Liver (tissue), 9 donors: ENCODE measurements around the gene CYP2A13. TPM values are rescaled to one million over a fixed set of nuclear protein-coding genes. Genes with fewer than 3 reads are reported as not detected.
"Not testable (repeated sequence)": the region's sequence is repeated elsewhere in the genome, so short reads cannot be mapped to it uniquely, and the experiment has no call there.

Experiments used
- DNase-seq: peaks from one replicate; pipeline ENCODE4 v3.0.0-alpha.2; 2017; ENCODE audit warnings: low spot score
- H3K27ac ChIP-seq, 2 donors: one replicate each; pipeline ENCODE4 v1.7.0; 2013; ENCODE audit warnings: inconsistent platforms in 2 of 2, low read length in 2 of 2, control low read depth in 1 of 2, low read depth in 1 of 2, mild to moderate bottlenecking in 1 of 2
- H3K27me3 ChIP-seq, 4 donors: one replicate each; pipeline versions ENCODE4 v1.6.1 to v1.7.0; 2013; ENCODE audit warnings: low read length in 3 of 4, inconsistent platforms in 1 of 4, mild to moderate bottlenecking in 1 of 4, moderate library complexity in 1 of 4; ENCODE audit not compliant: control insufficient read depth in 4 of 4, insufficient read depth in 4 of 4
- H3K36me3 ChIP-seq, 4 donors: one replicate each; pipeline versions ENCODE4 v1.6.1 to v1.7.0; 2013; ENCODE audit warnings: low read length in 3 of 4, mild to moderate bottlenecking in 3 of 4, low read depth in 1 of 4, moderate library complexity in 1 of 4; ENCODE audit not compliant: control insufficient read depth in 4 of 4, insufficient read depth in 3 of 4
- H3K4me1 ChIP-seq, 4 donors: one replicate each; pipeline versions ENCODE4 v1.6.1 to v1.7.0; 2013; ENCODE audit warnings: low read length in 3 of 4, mild to moderate bottlenecking in 3 of 4, moderate library complexity in 1 of 4; ENCODE audit not compliant: control insufficient read depth in 4 of 4, insufficient read depth in 4 of 4
- H3K4me3 ChIP-seq, 3 donors: one replicate each; pipeline versions ENCODE4 v1.6.1 to v1.7.0; 2013; ENCODE audit warnings: low read length in 3 of 3, control low read depth in 1 of 3, low read depth in 1 of 3, mild to moderate bottlenecking in 1 of 3
- H3K9ac ChIP-seq, 2 donors: one replicate each; pipeline ENCODE4 v1.7.0; 2013; ENCODE audit warnings: low read length in 2 of 2, mild to moderate bottlenecking in 2 of 2, moderate library complexity in 2 of 2, control low read depth in 1 of 2, low read depth in 1 of 2
- H3K9me3 ChIP-seq, 4 donors: one replicate each; pipeline versions ENCODE4 v1.6.1 to v1.7.0; 2013; ENCODE audit warnings: low read length in 3 of 4; ENCODE audit not compliant: control insufficient read depth in 4 of 4
- ATF3 ChIP-seq: IDR thresholded peaks from 2 replicates; pipeline ENCODE4 v1.6.1; 2016; ENCODE audit warnings: antibody characterized with exemption
- CTCF ChIP-seq: fragments of 150-350 bp; IDR thresholded peaks from 2 replicates; pipeline ENCODE4 v1.5.1; 2017; ENCODE audit warnings: improper control_type of control experiment, low read depth, low read length; ENCODE audit not compliant: missing input control
- FOXA2 ChIP-seq: IDR thresholded peaks from 2 replicates; pipeline ENCODE4 v1.6.1; 2016; ENCODE audit warnings: antibody characterized with exemption
- HNF4A ChIP-seq, 2 donors: conservative IDR thresholded peaks; 2 replicates each; pipeline ENCODE4 v1.6.1; 2016; ENCODE audit warnings: antibody characterized with exemption in 2 of 2, mild to moderate bottlenecking in 2 of 2
- HNF4G ChIP-seq: IDR thresholded peaks from 2 replicates; pipeline ENCODE4 v1.6.1; 2016; ENCODE audit warnings: antibody characterized with exemption
- NR2F2 ChIP-seq: IDR thresholded peaks from 2 replicates; pipeline ENCODE4 v1.6.1; 2016; ENCODE audit warnings: antibody characterized with exemption
- RAD21 ChIP-seq, 2 donors: IDR thresholded peaks; 2 replicates each; pipeline ENCODE4 v1.6.1; 2016; ENCODE audit warnings: antibody characterized with exemption in 2 of 2, mild to moderate bottlenecking in 2 of 2
- REST ChIP-seq: IDR thresholded peaks from 2 replicates; pipeline ENCODE4 v1.6.1; 2016; ENCODE audit warnings: antibody characterized with exemption, mild to moderate bottlenecking
- SP1 ChIP-seq: IDR thresholded peaks from 2 replicates; pipeline ENCODE4 v1.6.1; 2018; ENCODE audit warnings: antibody characterized with exemption, mild to moderate bottlenecking
- TAF1 ChIP-seq: conservative IDR thresholded peaks from 2 replicates; pipeline ENCODE4 v1.6.1; 2016; ENCODE audit warnings: antibody characterized with exemption, mild to moderate bottlenecking
- YY1 ChIP-seq: IDR thresholded peaks from 2 replicates; pipeline ENCODE4 v1.6.1; 2016; ENCODE audit warnings: antibody characterized with exemption, mild to moderate bottlenecking
- WGBS: extraction: QIAGEN DNeasy Blood & Tissue Kit; methylation state at CpG from one replicate; pipeline ENCODE4 v1.1.7; 2013; 5-methylcytosine and 5-hydroxymethylcytosine counted together
- polyA plus RNA-seq, 2 donors: library from polyadenylated mRNA; stranded (reverse) in 1 of 2; unstranded in 1 of 2; fragments of 200-250 nt in 1 of 2; fragments of >200 nt in 1 of 2; fragmentation: Nextera tagmentation in 1 of 2; extraction: Ambion mirVana in 1 of 2; gene quantifications; one replicate each; pipeline versions ENCODE4 v1.2.1 to v1.2.3, GENCODE V29; 2013 to 2015
- total RNA-seq, 2 donors: library from RNA; depleted of rRNA; stranded (reverse); fragments of >200 nt; gene quantifications; one replicate each; pipeline ENCODE4 v1.2.3, GENCODE V29; 2014
- donor health status: healthy.
- donor health status: healthy.
- donor health status: healthy.
- donor health status: healthy.
- donor health status: healthy.

CYP2A13 gene
- total and polyA plus RNA-seq, 4 donors, result 0.08 to 0.16 TPM; not detected in 2

- DNase-seq, result no peak
- 74% methylated on average over 5 of the region's 5 CpGs for WGBS
- Histone ChIP-seq H3K27ac (no peak overlapping the region), H3K4me3 (no peak overlapping the region), H3K36me3 (no peaks in the 10 kb centered on the region), H3K27me3 (no peaks in the 10 kb centered on the region), H3K9ac (no peak overlapping the region), H3K9me3 (no peaks in the 10 kb centered on the region), H3K4me1 (no peaks in the 10 kb centered on the region)
- TF ChIP-seq NR2F2 (no peak), YY1 (no peak), FOXA2 (no peak), HNF4A (conservative IDR thresholded peaks at IDR 0.05) (no peak), RAD21 (IDR thresholded peaks at IDR 0.05) (no peak), ATF3 (no peak), CTCF (no peak), TAF1 (no peak)
These were observed 10.5 kb downstream of the CYP2A13 start for GRCh38 chr19:41098762-41099161.

GRCh38 chr19:41102210-41102609 is 14.0 kb downstream of the CYP2A13 start:
- 94% methylated on average over 1 of the region's 1 CpG for WGBS
- not testable (repeated sequence) for H3K36me3 ChIP-seq, H3K27ac ChIP-seq, H3K9me3 ChIP-seq, H3K4me1 ChIP-seq, H3K27me3 ChIP-seq, DNase-seq, H3K9ac ChIP-seq, H3K4me3 ChIP-seq

GRCh38 chr19:41106177-41106576 is 17.9 kb downstream of the CYP2A13 start:
- no peaks in the 10 kb centered on the region for H3K9me3 ChIP-seq
- no peak for DNase-seq
- no peak overlapping the region for H3K9ac ChIP-seq
- H3K27ac ChIP-seq, result no peak overlapping the region
- 86% methylated on average over 3 of the region's 3 CpGs for WGBS
- H3K4me1 ChIP-seq, result no peaks in the 10 kb centered on the region
- H3K4me3 ChIP-seq, result no peak overlapping the region
- TF ChIP-seq TAF1 (no peak), HNF4G (no peak), SP1 (no peak), REST (no peak)
- no peaks in the 10 kb centered on the region for H3K36me3 ChIP-seq
- H3K27me3 ChIP-seq, result no peaks in the 10 kb centered on the region
